ENCODE measurements around the gene ATXN7L3B.

The ATXN7L3B gene

GRCh38 chr12:74509886-74510285 lies 27.7 kb upstream of the ATXN7L3B start:
- no peak overlapping the region for H3K4me3 ChIP-seq (ENCODE audit: low read depth, low read length)
- no peak for TF ChIP-seq CTCF (IDR thresholded peaks at IDR 0.05; ENCODE audit: low read depth, low read length)

GRCh38 chr12:74514098-74514872 lies 23.4 kb upstream of the ATXN7L3B start:
- no peak for TF ChIP-seq CTCF (IDR thresholded peaks at IDR 0.05; ENCODE audit: low read depth, low read length)
- no peak overlapping the region for H3K4me3 ChIP-seq (ENCODE audit: low read depth, low read length)

GRCh38 chr12:74515849-74516248 lies 21.8 kb upstream of the ATXN7L3B start:
- H3K4me3 ChIP-seq (ENCODE audit: low read depth, low read length): no peak overlapping the region
- TF ChIP-seq CTCF (IDR thresholded peaks at IDR 0.05; ENCODE audit: low read depth, low read length): no peak

GRCh38 chr12:74526535-74526934 lies 11.1 kb upstream of the ATXN7L3B start:
- no peak overlapping the region for H3K4me3 ChIP-seq (ENCODE audit: low read depth, low read length)
- TF ChIP-seq CTCF (IDR thresholded peaks at IDR 0.05; ENCODE audit: low read depth, low read length): no peak

GRCh38 chr12:74527491-74527890 lies 10.1 kb upstream of the ATXN7L3B start:
- no peak overlapping the region for H3K4me3 ChIP-seq (ENCODE audit: low read depth, low read length)
- no peak for TF ChIP-seq CTCF (IDR thresholded peaks at IDR 0.05; ENCODE audit: low read depth, low read length)

- H3K4me3 ChIP-seq (ENCODE audit: low read depth, low read length): no peak overlapping the region
- no peak for TF ChIP-seq CTCF (IDR thresholded peaks at IDR 0.05; ENCODE audit: low read depth, low read length)
Observed at GRCh38 chr12:74530676-74531075, 7.0 kb upstream of the ATXN7L3B start.

- no peak for TF ChIP-seq CTCF (IDR thresholded peaks at IDR 0.05; ENCODE audit: low read depth, low read length)
- H3K4me3 ChIP-seq (ENCODE audit: low read depth, low read length): no peak overlapping the region
Observed at GRCh38 chr12:74535536-74535935, 2.1 kb upstream of the ATXN7L3B start.
